ENCODE measurements around the gene DMRTA2. TPM values are rescaled to one million over a fixed set of nuclear protein-coding genes. Genes with fewer than 3 reads are reported as not detected.

Gene DMRTA2
- polyA plus RNA-seq, 1 donor, result not detected

GRCh38 chr1:50424045-50424883, 1.0 kb upstream of the DMRTA2 start:
- no peak for DNase-seq

- DNase-seq, result no peak
Measured at GRCh38 chr1:50423670-50424000, 392 bp upstream of the DMRTA2 start.

DNA sequence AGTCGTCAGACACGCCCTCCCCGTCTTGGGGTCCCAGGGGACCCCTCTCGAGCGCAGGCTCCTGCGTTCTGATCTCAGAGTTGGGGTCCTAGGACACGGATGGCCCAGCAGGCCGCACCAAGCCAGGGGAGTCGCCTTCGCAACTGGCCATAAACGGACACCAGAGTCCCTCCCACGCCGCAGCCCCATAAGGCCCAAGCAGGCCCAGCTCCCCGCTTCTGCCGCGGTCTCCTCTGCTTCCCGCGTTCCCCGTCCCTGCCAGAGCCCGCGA, 633 bp downstream of the DMRTA2 start:
- DNase-seq, result no peak

- DNase-seq, result no peak
Measured at GRCh38 chr1:50421768-50422674, 1.2 kb downstream of the DMRTA2 start.

GRCh38 chr1:50421366-50421748, 1.9 kb downstream of the DMRTA2 start:
- DNase-seq, result no peak

DNA sequence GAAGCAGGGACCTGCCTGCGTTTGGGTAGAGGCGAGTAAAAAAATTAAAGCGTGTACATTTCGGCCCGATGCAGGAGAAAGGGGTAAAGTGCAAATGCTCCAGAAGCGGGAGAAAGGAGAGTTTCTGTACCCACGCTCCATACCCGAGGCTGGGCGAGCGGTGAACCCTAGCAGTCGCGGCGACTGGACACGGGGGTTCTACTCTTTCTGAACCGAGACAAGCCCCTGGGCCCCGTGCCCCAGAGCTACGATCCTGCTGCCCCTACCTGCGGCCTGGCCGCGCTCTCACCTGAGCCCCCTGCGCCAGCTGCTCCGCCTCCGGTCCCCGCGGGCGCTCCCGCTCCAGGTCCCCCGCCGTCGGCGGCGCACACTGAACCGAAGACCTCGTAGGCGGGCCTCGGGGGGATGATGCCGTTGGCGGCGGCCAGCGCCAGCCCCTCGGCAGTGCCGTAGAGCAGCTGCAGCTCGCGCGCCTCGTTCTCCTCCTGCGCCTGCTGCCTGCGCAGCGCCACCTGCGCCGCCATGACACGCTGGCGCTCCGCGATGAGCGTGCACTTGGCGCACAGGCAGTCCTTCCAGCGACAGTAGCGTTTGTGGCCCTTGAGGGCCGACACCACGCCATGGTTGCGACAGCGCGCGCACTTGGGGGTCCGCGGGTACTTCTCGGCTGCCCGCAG, 2.4 kb downstream of the DMRTA2 start:
- no peak for DNase-seq

- DNase-seq, result no peak
Measured at GRCh38 chr1:50419907-50420677, 3.2 kb downstream of the DMRTA2 start.

- DNase-seq, result no peak
Measured at GRCh38 chr1:50419192-50419906, 3.9 kb downstream of the DMRTA2 start.

- DNase-seq, result no peak
Measured at GRCh38 chr1:50418600-50419109, 4.6 kb downstream of the DMRTA2 start.

GRCh38 chr1:50417946-50418599, 5.2 kb downstream of the DMRTA2 start:
- DNase-seq, result no peak

DNA sequence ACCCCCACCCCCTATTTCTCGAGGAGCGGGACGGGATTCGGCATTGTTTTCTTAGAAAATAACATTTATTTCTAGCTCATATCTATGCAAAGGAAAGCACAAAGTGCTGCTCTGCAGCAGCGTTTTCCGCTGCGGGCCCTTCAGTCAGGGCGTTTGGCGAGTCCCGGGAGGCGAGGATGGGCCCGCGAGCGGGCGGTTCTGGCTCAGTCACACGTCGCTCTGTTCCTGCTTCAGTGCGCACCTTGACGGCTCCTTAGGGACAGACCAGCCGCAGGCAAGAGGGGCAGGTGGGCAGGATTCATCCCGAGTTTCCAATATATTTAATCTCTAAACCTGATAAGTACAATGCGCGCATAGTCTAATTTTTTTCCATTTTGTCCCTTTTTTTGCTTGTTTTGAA, 5.7 kb downstream of the DMRTA2 start:
- DNase-seq, result no peak

GRCh38 chr1:50416553-50417453, 6.4 kb downstream of the DMRTA2 start:
- DNase-seq, result no peak

GRCh38 chr1:50416150-50416527, 7.1 kb downstream of the DMRTA2 start:
- DNase-seq, result no peak

GRCh38 chr1:50415235-50416149, 7.8 kb downstream of the DMRTA2 start:
- no peak for DNase-seq

GRCh38 chr1:50414853-50415234, 8.4 kb downstream of the DMRTA2 start:
- no peak for DNase-seq

GRCh38 chr1:50412813-50413476, 10.3 kb downstream of the DMRTA2 start:
- no peak for DNase-seq

GRCh38 chr1:50405814-50406213, 17.4 kb downstream of the DMRTA2 start:
- DNase-seq, result no peak

DNA sequence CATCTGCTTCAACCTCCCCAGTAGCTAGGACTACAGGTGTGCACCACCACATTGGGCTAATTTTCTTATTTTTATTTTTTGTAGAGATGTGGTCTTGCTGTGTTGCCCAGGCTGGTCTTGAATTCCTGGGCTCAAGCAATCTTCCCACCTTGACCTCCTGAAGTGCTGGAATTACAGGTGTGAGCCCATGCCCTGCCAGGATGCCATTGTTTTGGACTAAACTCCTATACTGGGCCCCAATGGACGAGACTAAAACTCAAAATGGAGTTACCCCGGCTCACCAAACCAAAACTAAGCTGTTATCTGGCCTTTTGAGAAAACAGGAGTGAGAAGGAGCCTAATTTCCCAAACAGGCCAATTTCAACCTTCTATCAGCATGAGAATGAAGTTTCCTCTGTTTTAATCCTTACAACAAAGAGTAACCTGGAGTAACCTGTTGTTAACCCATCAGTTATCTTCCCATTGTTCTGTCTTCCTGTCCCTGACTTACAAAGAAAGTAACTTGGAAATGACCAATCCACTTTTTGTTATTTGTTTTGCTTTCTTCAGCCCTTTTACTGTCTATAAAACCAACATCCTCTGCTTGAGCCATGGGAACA, 29.6 kb downstream of the DMRTA2 start:
- DNase-seq, result no peak
